HFF-Myc (cell line): ENCODE results near the gene CNTFR.

Experiments used
- DNase-seq: peaks from one replicate; pipeline ENCODE4 v3.0.0-alpha.2; 2011; ENCODE audit warnings: low read depth; ENCODE audit errors: extremely low read depth
- H3K4me3 ChIP-seq: replicated peaks from 2 replicates; pipeline ENCODE4 v1.5.1; 2011; ENCODE audit warnings: low read depth, mild to moderate bottlenecking, control low read depth, low read length
- TF ChIP-seq, protein P1 (sequence below): IDR thresholded peaks from 2 replicates; pipeline ENCODE4 v1.5.1; 2012; ENCODE audit warnings: mild to moderate bottlenecking, low read depth, low read length, control low read depth; ENCODE audit errors: missing control alignments

CNTFR gene

DNA sequence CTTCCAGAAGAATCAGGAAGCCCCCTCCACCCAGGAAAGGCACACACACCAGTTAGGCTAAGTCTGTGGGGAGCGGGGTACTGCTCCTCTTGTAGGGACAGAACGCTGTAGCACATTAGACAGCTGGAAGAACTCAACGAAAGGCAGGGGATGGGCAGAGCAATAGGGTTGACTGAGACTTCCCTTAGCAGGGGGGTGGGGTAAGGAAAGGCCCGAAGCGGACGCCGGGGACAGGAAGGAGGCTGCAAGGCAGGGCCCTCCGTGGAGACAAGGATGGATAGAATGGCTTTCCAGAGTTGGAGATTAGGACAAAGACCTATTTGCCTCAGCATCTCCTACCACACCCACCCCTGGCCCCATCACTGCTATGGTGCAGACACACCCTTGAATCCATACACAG, 14.3 kb downstream of the CNTFR start:
- no peak for DNase-seq
- TF ChIP-seq, protein P1, sequence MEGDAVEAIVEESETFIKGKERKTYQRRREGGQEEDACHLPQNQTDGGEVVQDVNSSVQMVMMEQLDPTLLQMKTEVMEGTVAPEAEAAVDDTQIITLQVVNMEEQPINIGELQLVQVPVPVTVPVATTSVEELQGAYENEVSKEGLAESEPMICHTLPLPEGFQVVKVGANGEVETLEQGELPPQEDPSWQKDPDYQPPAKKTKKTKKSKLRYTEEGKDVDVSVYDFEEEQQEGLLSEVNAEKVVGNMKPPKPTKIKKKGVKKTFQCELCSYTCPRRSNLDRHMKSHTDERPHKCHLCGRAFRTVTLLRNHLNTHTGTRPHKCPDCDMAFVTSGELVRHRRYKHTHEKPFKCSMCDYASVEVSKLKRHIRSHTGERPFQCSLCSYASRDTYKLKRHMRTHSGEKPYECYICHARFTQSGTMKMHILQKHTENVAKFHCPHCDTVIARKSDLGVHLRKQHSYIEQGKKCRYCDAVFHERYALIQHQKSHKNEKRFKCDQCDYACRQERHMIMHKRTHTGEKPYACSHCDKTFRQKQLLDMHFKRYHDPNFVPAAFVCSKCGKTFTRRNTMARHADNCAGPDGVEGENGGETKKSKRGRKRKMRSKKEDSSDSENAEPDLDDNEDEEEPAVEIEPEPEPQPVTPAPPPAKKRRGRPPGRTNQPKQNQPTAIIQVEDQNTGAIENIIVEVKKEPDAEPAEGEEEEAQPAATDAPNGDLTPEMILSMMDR = no peak
- no peak overlapping the region for H3K4me3 ChIP-seq

DNA sequence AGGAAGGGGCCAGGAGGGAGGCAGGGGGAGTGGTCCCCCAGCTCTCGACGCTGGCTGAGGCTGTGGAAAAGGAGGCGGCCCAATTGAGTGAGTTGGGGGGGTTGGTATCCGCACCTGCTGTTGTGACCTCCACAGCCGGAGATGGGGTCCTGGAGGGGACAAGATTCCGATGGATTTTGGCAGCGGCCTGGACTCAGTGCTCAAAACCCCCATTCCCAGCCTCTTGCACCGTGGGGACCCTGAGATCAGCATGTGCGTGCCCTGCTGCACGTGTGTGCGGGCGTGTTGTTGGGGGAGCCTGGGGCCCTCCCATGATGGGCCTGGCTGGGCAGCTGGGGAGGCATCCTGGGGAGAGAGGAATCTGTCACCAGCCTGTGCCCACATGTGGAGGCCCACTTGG, 15.0 kb downstream of the CNTFR start:
- no peak overlapping the region for H3K4me3 ChIP-seq
- no peak for DNase-seq
- TF ChIP-seq, protein P1 = no peak

DNA sequence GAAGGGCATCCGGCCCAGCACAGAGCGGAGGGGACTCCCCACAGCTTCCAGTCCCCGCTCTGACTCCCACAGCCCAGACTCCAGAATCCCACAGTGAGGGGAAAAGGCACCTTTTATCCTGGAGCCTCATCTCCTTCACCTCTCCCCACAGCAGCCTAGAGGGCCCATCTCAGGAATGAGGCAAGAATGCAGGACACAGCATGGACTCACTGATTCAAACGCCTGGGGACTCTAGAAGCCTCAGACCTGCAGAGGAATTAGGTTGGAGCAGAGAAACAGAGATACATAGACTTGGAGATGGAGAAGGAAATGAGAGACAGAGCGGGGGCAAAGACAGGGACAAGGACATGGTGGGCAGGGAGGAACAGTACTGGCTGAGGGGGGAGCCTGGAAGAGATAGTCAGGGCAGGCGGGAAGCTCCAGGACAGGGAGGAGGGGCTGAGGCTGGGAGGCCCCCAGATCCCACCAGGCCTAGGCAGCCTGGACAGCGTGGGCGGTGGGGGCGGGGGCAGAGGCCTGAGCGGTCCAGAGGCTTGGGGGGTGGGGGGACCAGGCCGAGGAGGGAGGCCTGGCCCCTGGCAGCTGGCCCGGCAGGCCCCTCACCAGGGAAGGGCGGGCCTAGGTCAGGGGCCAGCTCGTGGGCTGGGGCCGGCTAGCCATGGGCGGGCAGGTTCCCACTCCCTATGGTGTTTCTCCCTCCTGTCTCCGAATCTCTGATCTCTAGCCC, 15.8 kb downstream of the CNTFR start:
- no peak overlapping the region for H3K4me3 ChIP-seq
- DNase-seq = no peak
- TF ChIP-seq, protein P1 = no peak

DNA sequence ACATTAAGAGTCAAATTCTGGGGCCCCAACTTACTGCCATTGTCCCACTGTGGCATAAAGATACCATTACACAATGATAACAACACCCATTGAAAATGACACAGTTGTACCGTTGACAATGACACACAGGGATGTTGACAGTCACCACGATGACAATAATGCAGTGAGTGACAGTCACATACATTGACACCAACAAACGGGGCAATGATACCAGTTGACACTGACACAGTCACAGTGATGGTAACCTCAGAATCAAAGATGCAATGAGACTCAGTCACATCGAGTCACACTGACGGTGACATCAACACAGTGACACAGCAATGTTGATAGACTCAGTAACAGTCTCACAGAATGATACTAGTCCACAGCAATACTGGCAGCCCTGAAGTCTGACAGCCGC, 16.9 kb downstream of the CNTFR start:
- no peak for DNase-seq
- TF ChIP-seq, protein P1 = no peak
- no peak overlapping the region for H3K4me3 ChIP-seq

- H3K4me3 ChIP-seq = no peak overlapping the region
- DNase-seq = no peak
- TF ChIP-seq, protein P1 = no peak
Measured at GRCh38 chr9:34572092-34572491, 17.4 kb downstream of the CNTFR start.

GRCh38 chr9:34571481-34571810, 18.1 kb downstream of the CNTFR start:
- no peak for DNase-seq
- TF ChIP-seq, protein P1 = no peak
- no peak overlapping the region for H3K4me3 ChIP-seq
